Spleen (tissue), 7 donors: Measurements from ENCODE around the gene MAPKBP1.

Source experiments
- POLR2A ChIP-seq, 3 donors: fragments of 450-650 bp; IDR thresholded peaks; one replicate each; pipeline ENCODE4 v1.5.1; 2017; ENCODE audit warnings: antibody characterized with exemption in 3 of 3, mild to moderate bottlenecking in 1 of 3
- POLR2AphosphoS5 ChIP-seq, 3 donors: sonication (generic); formaldehyde crosslinking; IDR thresholded peaks; one replicate each; pipeline ENCODE4 v1.5.1; 2017; ENCODE audit warnings: antibody characterized with exemption in 3 of 3
- TF ChIP-seq, protein P1 (sequence below), 11 experiments: fragments of 200-600 bp in 7 of 11; fragments of 450-650 bp in 4 of 11; sonication (generic) in 4 of 11; IDR thresholded peaks in 8 of 11; conservative IDR thresholded peaks in 3 of 11; 1 replicate in 7 of 11; 2 replicates in 4 of 11; pipeline versions ENCODE4 v1.4.0 to v1.8.0; 2016 to 2021; ENCODE audit warnings: antibody characterized with exemption in 11 of 11, inconsistent platforms in 4 of 11, mild to moderate bottlenecking in 1 of 11
- donor health status: DM: no; HTN: no; CAD: no; lungs with moderate emphysema.
- donor health status: DM: no; HTN: no; CAD: no.
- donor health status: DM: no; HTN: no; CAD: no.

DNA sequence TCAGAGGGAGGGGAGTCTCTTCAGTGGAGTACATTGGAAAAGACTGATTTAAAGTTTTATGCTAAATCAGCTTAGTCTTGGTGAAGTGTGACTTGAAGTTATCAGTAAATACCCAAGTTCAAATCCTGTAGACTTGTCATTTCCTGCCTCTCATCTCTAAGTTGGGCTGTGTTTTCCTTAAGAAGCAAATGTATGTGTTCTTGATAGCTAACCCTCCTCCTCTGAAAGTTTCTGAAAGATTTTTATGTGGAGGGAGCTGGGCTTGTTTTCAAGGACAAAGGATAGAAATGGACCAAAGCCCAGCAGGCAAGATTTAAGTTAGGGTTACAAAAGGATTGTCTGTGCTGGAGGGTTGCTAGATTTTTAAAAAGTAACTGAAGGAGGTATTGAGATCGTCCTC, 4.2 kb downstream of the MAPKBP1 start:
- TF ChIP-seq, protein P1, sequence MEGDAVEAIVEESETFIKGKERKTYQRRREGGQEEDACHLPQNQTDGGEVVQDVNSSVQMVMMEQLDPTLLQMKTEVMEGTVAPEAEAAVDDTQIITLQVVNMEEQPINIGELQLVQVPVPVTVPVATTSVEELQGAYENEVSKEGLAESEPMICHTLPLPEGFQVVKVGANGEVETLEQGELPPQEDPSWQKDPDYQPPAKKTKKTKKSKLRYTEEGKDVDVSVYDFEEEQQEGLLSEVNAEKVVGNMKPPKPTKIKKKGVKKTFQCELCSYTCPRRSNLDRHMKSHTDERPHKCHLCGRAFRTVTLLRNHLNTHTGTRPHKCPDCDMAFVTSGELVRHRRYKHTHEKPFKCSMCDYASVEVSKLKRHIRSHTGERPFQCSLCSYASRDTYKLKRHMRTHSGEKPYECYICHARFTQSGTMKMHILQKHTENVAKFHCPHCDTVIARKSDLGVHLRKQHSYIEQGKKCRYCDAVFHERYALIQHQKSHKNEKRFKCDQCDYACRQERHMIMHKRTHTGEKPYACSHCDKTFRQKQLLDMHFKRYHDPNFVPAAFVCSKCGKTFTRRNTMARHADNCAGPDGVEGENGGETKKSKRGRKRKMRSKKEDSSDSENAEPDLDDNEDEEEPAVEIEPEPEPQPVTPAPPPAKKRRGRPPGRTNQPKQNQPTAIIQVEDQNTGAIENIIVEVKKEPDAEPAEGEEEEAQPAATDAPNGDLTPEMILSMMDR (IDR thresholded peaks at IDR 0.05 in 8 of 11, conservative IDR thresholded peaks at IDR 0.05 in 3 of 11): no peak
- TF ChIP-seq POLR2A (IDR thresholded peaks at IDR 0.05) (no peak), POLR2AphosphoS5 (IDR thresholded peaks at IDR 0.05) (no peak)
